ENCODE results near the gene TAX1BP1. TPM values are rescaled to one million over a fixed set of nuclear protein-coding genes. Genes with fewer than 3 reads are reported as not detected.

The TAX1BP1 gene
- total RNA-seq, 1 donor from 2014 or later, result 87.6 TPM

DNA sequence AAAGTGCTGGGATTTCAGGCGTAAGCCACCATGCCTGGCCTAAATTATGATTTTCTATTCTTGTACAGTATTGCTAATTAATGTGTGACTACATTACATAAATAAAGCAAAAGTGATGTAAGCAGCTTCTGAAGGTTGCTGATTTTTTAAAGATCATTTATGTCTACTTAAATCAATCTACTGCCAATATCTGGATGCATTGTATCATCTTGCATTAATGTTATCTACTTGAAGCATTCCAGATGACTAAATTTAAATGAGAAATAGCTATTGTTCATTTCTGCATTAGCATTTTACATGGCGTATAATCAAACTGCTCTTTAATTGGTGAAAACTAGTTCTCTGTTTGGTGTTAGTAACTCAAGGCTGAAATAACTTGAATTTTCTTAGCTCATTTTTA, 40.2 kb upstream of the TAX1BP1 start:
- Mint-ChIP-seq H3K27me3 (no peaks in the 10 kb centered on the region), H3K4me3 (no peak overlapping the region), H3K27ac (no peak overlapping the region), H3K36me3 (no peaks in the 10 kb centered on the region), H3K4me1 (ENCODE audit: unreplicated experiment) (no peaks in the 10 kb centered on the region), H3K9me3 (peaks cover 6% of the 10 kb centered on the region)
- TF ChIP-seq, protein P1, sequence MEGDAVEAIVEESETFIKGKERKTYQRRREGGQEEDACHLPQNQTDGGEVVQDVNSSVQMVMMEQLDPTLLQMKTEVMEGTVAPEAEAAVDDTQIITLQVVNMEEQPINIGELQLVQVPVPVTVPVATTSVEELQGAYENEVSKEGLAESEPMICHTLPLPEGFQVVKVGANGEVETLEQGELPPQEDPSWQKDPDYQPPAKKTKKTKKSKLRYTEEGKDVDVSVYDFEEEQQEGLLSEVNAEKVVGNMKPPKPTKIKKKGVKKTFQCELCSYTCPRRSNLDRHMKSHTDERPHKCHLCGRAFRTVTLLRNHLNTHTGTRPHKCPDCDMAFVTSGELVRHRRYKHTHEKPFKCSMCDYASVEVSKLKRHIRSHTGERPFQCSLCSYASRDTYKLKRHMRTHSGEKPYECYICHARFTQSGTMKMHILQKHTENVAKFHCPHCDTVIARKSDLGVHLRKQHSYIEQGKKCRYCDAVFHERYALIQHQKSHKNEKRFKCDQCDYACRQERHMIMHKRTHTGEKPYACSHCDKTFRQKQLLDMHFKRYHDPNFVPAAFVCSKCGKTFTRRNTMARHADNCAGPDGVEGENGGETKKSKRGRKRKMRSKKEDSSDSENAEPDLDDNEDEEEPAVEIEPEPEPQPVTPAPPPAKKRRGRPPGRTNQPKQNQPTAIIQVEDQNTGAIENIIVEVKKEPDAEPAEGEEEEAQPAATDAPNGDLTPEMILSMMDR (conservative IDR thresholded peaks at IDR 0.05), result no peak
- no peak for DNase-seq (ENCODE audit: extremely low spot score, unreplicated experiment)

DNA sequence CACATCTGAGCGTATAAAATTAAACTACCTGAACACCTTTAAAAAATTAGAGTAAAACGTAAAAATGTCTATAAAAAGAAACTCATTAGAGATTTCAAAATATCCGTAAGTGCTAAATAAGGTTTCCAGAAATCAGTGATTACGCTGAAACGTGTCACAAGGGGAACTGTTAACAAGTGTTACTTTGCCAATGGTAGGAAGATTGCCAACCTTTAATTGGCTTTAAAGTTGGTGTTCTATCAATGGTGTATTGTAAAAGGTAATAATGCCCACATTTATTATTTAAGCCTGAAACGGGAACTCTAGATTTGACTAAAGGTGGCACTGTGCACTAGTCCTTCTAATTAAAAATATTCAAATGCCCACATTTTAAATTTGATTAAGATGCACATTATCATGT, 39.5 kb upstream of the TAX1BP1 start:
- no peaks in the 10 kb centered on the region for H3K36me3 Mint-ChIP-seq
- TF ChIP-seq, protein P1 (conservative IDR thresholded peaks at IDR 0.05), result no peak
- no peak for DNase-seq (ENCODE audit: extremely low spot score, unreplicated experiment)
- H3K4me1 Mint-ChIP-seq (ENCODE audit: unreplicated experiment), result no peaks in the 10 kb centered on the region
- H3K4me3 Mint-ChIP-seq, result no peak overlapping the region
- peaks cover 6% of the 10 kb centered on the region for H3K9me3 Mint-ChIP-seq
- H3K27me3 Mint-ChIP-seq, result no peaks in the 10 kb centered on the region
- H3K27ac Mint-ChIP-seq, result no peak overlapping the region

DNA sequence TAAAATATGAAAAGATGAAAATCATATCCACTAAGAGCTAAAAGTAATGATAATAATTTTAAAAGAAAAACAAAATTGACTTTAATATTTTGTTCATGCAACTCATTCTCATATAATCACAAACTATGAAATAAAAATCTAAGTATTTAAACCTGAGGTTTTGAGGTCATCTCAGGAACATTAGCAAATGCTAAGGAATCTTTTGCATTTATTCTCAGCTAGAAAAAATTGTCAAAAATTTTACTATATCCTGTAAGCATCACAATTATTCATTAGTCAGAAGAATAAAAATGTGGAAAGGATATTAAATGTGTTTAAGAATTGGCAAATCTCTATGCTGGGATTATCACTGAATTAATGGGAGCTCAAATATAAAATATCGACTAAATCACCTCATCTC, 36.8 kb upstream of the TAX1BP1 start:
- DNase-seq (ENCODE audit: extremely low spot score, unreplicated experiment), result no peak
- TF ChIP-seq, protein P1 (conservative IDR thresholded peaks at IDR 0.05), result no peak
- Mint-ChIP-seq H3K9me3 (peaks cover 6% of the 10 kb centered on the region), H3K4me3 (no peak overlapping the region), H3K27me3 (no peaks in the 10 kb centered on the region), H3K36me3 (no peaks in the 10 kb centered on the region), H3K4me1 (ENCODE audit: unreplicated experiment) (no peaks in the 10 kb centered on the region), H3K27ac (no peak overlapping the region)

DNA sequence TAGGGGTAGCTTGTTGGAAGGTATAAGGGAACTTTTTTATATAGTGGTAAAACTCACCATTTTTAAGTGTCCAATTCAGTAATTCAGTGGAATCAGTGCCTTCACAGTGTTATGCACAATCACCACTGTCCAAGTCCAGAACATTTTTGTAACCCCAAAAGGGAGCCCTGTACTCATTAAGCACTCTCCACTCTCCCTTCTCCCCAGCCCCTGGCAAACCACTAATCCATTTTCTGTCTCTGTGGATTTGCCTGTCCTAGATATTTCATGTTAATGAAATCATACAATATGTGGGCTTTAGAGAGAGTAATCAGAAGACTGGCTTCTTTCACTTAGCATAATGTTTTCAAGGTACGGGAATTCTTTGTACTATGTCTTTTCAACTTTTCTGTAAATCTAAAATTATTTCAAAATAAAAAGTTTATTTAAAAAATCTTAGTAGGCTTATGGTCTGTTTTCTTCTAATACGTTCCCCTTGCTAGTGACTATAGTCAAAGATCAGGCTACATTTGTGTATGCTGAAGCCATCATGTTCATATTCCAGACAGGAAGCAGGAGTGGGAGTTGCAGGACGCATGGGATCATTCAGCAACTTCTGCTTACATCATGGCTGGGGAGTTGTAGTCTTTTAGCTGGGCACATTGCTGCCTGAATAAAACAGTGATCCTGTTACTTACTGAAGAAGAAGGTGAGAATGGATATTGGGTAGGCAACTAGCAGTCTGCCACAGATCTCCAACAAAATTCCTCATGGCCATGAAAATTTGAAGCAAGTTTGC, 35.4 kb upstream of the TAX1BP1 start:
- Mint-ChIP-seq H3K4me1 (ENCODE audit: unreplicated experiment) (no peaks in the 10 kb centered on the region), H3K36me3 (no peaks in the 10 kb centered on the region), H3K9me3 (peaks cover 9% of the 10 kb centered on the region), H3K4me3 (no peak overlapping the region), H3K27ac (no peak overlapping the region), H3K27me3 (no peaks in the 10 kb centered on the region)
- no peak for DNase-seq (ENCODE audit: extremely low spot score, unreplicated experiment)
- TF ChIP-seq, protein P1 (conservative IDR thresholded peaks at IDR 0.05), result no peak

DNA sequence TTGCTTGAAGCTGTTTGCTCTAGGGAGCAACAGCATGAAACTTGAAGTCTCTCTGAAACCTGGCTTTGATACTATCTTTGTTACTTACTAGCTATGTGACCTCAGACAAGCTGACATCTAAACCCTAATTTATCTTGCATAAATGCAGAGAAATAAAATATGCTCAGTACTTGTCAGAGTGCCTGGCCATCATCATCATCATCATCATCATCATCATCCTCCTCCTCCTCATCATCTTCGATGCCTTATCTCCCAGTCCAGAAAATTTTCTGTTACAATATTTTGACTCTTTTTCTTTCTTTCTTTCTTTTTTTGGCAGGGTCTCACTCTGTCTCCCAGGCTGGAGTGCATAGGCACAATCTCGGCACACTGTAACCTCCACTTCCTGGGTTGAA, 34.8 kb upstream of the TAX1BP1 start:
- no peak for DNase-seq (ENCODE audit: extremely low spot score, unreplicated experiment)
- Mint-ChIP-seq H3K36me3 (no peaks in the 10 kb centered on the region), H3K4me1 (ENCODE audit: unreplicated experiment) (no peaks in the 10 kb centered on the region), H3K27ac (no peak overlapping the region), H3K9me3 (peaks cover 9% of the 10 kb centered on the region), H3K4me3 (no peak overlapping the region), H3K27me3 (no peaks in the 10 kb centered on the region)
- TF ChIP-seq, protein P1 (conservative IDR thresholded peaks at IDR 0.05), result no peak

Data from type B pancreatic cell (in vitro differentiated cells).